Neuronal stem cell (in vitro differentiated cells): ENCODE results near the gene KNSTRN.

Source experiments
- DNase-seq: peaks from one replicate; pipeline ENCODE4 v3.0.0-alpha.2; 2013; ENCODE audit warnings: low spot score
- H2AFZ ChIP-seq: one replicate; pipeline ENCODE4 v1.6.1; 2013; ENCODE audit warnings: mild to moderate bottlenecking, low read length, inconsistent platforms
- H2AK5ac ChIP-seq: 2 replicates; pipeline ENCODE4 v1.6.1; 2013; ENCODE audit warnings: low read depth, mild to moderate bottlenecking, inconsistent platforms, low read length, moderate library complexity, mixed read lengths
- H2BK120ac ChIP-seq: 2 replicates; pipeline ENCODE4 v1.6.1; 2013; ENCODE audit warnings: low read depth, mild to moderate bottlenecking, inconsistent platforms, low read length, moderate library complexity, mixed read lengths
- H2BK12ac ChIP-seq: one replicate; pipeline ENCODE4 v1.6.1; 2013; ENCODE audit warnings: low read length, inconsistent platforms
- H2BK15ac ChIP-seq: 2 replicates; pipeline ENCODE4 v1.6.1; 2013; ENCODE audit warnings: mild to moderate bottlenecking, low read length, inconsistent platforms, mixed read lengths
- H2BK5ac ChIP-seq: one replicate; pipeline ENCODE4 v1.6.1; 2013; ENCODE audit warnings: inconsistent platforms, mild to moderate bottlenecking, low read length, moderate library complexity
- H3K14ac ChIP-seq: one replicate; pipeline ENCODE4 v1.6.1; 2013; ENCODE audit warnings: low read length, inconsistent platforms
- H3K18ac ChIP-seq: 2 replicates; pipeline ENCODE4 v1.6.1; 2013; ENCODE audit warnings: low read length, inconsistent platforms
- H3K23ac ChIP-seq: 2 replicates; pipeline ENCODE4 v1.6.1; 2013; ENCODE audit warnings: low read depth, mild to moderate bottlenecking, mixed read lengths, low read length, inconsistent platforms; ENCODE audit not compliant: poor library complexity
- H3K27ac ChIP-seq: replicated peaks from 3 replicates; pipeline ENCODE4 v1.5.1; 2013; ENCODE audit warnings: low read length, inconsistent platforms
- H3K27me3 ChIP-seq, 3 experiments: 2 replicates each; pipeline ENCODE4 v1.6.1; 2013; ENCODE audit warnings: low read length in 3 of 3, mild to moderate bottlenecking in 2 of 3, inconsistent platforms in 1 of 3, low read depth in 1 of 3, mixed read lengths in 1 of 3, moderate library complexity in 1 of 3; ENCODE audit not compliant: control insufficient read depth in 3 of 3, insufficient read depth in 3 of 3
- H3K36me3 ChIP-seq, 2 donors: replicated peaks in 1 of 2; 2 replicates each; pipeline ENCODE4 v1.6.1; 2013; ENCODE audit warnings: low read length in 2 of 2; ENCODE audit not compliant: control insufficient read depth in 2 of 2, insufficient read depth in 2 of 2
- H3K4ac ChIP-seq: 2 replicates; pipeline ENCODE4 v1.6.1; 2013; ENCODE audit warnings: inconsistent platforms, mild to moderate bottlenecking, low read length, moderate library complexity
- H3K4me1 ChIP-seq, 2 donors: 1 replicate in 1 of 2; 2 replicates in 1 of 2; pipeline ENCODE4 v1.6.1; 2013; ENCODE audit warnings: low read length in 2 of 2, low read depth in 1 of 2; ENCODE audit not compliant: control insufficient read depth in 2 of 2, insufficient read depth in 1 of 2
- H3K4me2 ChIP-seq: one replicate; pipeline ENCODE4 v1.6.1; 2013; ENCODE audit warnings: mild to moderate bottlenecking, low read length, inconsistent platforms; ENCODE audit not compliant: insufficient read depth, poor library complexity, severe bottlenecking
- H3K4me3 ChIP-seq, 2 donors: 2 replicates each; pipeline ENCODE4 v1.5.1; 2013; ENCODE audit warnings: low read length in 2 of 2, mild to moderate bottlenecking in 2 of 2, inconsistent platforms in 1 of 2, moderate library complexity in 1 of 2
- H3K79me1 ChIP-seq: one replicate; pipeline ENCODE4 v1.6.1; 2013; ENCODE audit warnings: low read depth, mild to moderate bottlenecking, inconsistent platforms, low read length, moderate library complexity
- H3K9ac ChIP-seq: one replicate; pipeline ENCODE4 v1.6.1; 2013; ENCODE audit warnings: mild to moderate bottlenecking, low read depth, low read length, inconsistent platforms; ENCODE audit not compliant: poor library complexity
- H3K9me3 ChIP-seq, 2 donors: replicated peaks in 1 of 2; 2 replicates each; pipeline versions ENCODE3 to v1.6.1; 2013; ENCODE audit warnings: low read length in 2 of 2, mild to moderate bottlenecking in 2 of 2, inconsistent platforms in 1 of 2, low read depth in 1 of 2, mixed read lengths in 1 of 2, moderate library complexity in 1 of 2; ENCODE audit not compliant: control insufficient read depth in 2 of 2, insufficient read depth in 1 of 2
- H4K8ac ChIP-seq: one replicate; pipeline ENCODE4 v1.6.1; 2013; ENCODE audit warnings: low read depth, mild to moderate bottlenecking, inconsistent platforms, low read length, moderate library complexity
- H4K91ac ChIP-seq: one replicate; pipeline ENCODE4 v1.6.1; 2013; ENCODE audit warnings: low read length, low read depth, mild to moderate bottlenecking, inconsistent platforms; ENCODE audit not compliant: poor library complexity
- WGBS, 2 donors: extraction: QIAGEN DNeasy Blood & Tissue Kit; methylation state at CpG; one replicate each; pipeline ENCODE4 v1.1.7; 2013; ENCODE audit warnings: missing lambda C conversion rate in 2 of 2, mixed read lengths in 1 of 2; ENCODE audit not compliant: insufficient read length in 2 of 2, insufficient replicate concordance in 1 of 2; ENCODE audit errors: extremely low coverage in 2 of 2; 5-methylcytosine and 5-hydroxymethylcytosine counted together

Gene KNSTRN

DNA sequence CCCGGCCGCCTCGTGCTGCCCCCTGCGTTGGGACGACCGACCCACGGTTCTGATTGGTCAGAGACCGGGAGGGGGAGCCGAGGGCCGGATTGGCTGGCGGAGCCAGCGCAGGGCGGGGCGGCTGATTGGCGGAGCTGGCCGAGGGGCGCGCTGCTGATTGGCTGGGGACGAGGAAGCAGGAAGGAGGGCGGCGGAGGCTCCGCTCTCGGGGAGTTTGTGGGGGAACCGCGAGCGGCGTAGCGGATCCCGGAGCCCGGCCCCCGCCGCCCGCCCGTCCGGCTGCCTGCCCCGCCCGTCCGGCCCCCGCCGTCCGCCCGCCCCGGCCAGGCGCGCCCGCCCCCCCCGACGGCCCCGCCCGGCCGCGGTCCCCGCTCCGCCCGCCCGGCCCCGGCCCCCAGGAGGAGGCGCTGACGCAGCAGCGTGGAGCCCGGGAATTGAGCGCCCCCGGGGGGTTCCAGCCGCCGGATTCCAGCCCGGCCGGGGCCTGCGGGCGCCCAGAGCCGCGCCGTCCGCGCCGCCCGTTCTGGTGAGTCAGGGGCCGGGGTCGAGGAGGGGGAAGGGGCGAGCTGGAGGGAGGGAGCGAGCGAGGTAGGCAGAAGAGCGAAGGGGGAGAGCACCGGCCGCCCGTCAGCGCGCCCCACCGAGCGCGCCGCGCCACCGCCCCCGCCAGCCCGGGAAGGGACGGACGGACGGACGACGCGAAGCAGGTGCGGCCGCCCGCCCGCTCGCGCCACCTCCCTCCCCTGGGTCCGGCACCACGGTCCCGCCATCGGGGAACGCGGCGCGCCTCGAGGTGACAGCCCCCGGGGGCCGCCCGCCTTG is 58.4 kb downstream of the KNSTRN start, which contains the start of gene BAHD1:
BAHD1 (plus strand) TSS at position 211 of the 822 bp plus-strand sequence. CDS start 17,512 bp downstream, outside the sequence.
- peak within 1 kb of the TSS; percentile 40 for H3K27ac ChIP-seq

DNA sequence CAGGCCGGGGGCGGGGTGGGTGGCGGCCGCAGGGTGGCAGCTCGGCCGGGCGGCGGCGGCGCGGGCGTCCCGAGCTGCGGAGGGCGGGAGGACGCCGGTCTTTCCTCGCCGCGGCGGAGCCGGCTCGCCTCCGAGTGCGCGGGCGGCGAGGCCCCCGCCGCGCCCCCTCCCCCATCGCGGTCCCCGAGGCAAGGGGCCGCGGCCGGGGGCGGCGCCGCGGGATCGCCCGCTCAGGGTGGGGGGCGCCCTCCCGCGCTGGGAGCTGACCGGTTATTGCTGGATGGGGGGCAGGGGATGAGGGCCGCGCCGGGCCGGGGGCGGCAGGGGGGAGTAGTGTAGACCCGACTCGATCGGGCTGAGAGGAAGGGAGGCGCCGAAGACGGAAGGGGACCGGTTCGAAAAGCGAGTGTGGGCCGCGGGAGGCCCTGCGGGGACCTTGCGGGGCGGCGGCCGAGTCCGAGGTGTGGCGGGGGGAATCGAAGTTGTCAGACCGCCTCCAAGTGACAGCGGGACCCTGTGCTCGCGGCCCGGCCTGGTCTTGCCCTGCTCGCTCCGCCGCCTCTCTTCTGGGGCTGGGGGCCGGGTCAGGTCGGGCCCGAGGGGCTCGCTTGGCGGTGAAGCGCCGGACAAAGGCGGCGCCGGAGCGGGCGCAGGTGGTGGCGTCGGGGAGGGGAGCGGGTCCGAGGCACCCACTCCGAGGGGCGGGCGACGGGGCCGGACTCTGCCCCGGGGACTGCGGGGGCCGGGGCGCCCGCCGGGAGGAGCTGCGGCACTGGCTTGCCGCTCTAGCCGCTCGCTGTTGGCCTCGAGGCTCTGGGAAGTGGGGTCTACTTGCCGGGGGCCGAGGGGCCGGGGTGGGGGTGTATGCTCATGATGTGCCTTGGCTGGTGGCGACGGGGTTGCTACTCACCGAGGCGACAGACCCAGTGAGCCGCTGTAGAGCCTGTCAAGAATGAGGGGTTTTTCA is 59.3 kb downstream of the KNSTRN start:
- H4K8ac ChIP-seq, result peak overlapping the region; percentile 1
- H3K27ac ChIP-seq, result no peak overlapping the region
- H2BK12ac ChIP-seq, result no peak overlapping the region
- no peak overlapping the region for H2BK120ac ChIP-seq
- H3K14ac ChIP-seq, result peak overlapping the region; percentile 73
- H2AFZ ChIP-seq, result peak overlapping the region; percentile 83
- H2AK5ac ChIP-seq, result peak overlapping the region; percentile 65
- peak overlapping the region; percentile 83 to 92 for H3K4me3 ChIP-seq
- H3K4me2 ChIP-seq, result peak overlapping the region; percentile 82
- no CpG with 5 or more reads among the region's 119 CpGs for WGBS, 2 donors
- peak overlapping the region; percentile 86 for H3K23ac ChIP-seq
- H3K9me3 ChIP-seq, result no peaks in the 10 kb centered on the region
- H3K4ac ChIP-seq, result no peak overlapping the region
- peak overlapping the region; percentile 92 for H3K18ac ChIP-seq
- peak overlapping the region; percentile 98 for H3K9ac ChIP-seq
- peak overlapping the region; percentile 23 for H4K91ac ChIP-seq
- DNase-seq, result no peak
- H2BK5ac ChIP-seq, result peak overlapping the region; percentile 72
- H2BK15ac ChIP-seq, result peak overlapping the region; percentile 54
- peaks cover 3 to 32% (median 25%) of the 10 kb centered on the region in 3 experiments for H3K27me3 ChIP-seq
- H3K4me1 ChIP-seq, result peaks cover 41 to 67% of the 10 kb centered on the region in 2 donors
- H3K79me1 ChIP-seq, result peaks cover 14% of the 10 kb centered on the region
- H3K36me3 ChIP-seq, result peaks cover 0 to 3% of the 10 kb centered on the region in 2 donors

More for the DNA sequence above, 58.4 kb downstream of the KNSTRN start, which contains the start of gene BAHD1:
- H3K27me3 ChIP-seq, result peaks cover 3 to 41% (median 34%) of the 10 kb centered on the region in 3 experiments
- H3K23ac ChIP-seq, result peak within 1 kb of the TSS; percentile 86
- H3K14ac ChIP-seq, result peak within 1 kb of the TSS; percentile 73
- peak within 1 kb of the TSS; percentile 72 for H2BK5ac ChIP-seq
- peak within 1 kb of the TSS; percentile 23 for H4K91ac ChIP-seq
- peak within 1 kb of the TSS; percentile 83 to 92 for H3K4me3 ChIP-seq
- no peaks in the 10 kb centered on the region for H3K36me3 ChIP-seq
- no peak within 1 kb of the TSS for H2BK12ac ChIP-seq
- peak within 1 kb of the TSS; percentile 1 for H4K8ac ChIP-seq
- H3K9me3 ChIP-seq, result no peaks in the 10 kb centered on the region
- peak within 1 kb of the TSS; percentile 92 for H3K18ac ChIP-seq
- WGBS, 2 donors, result no CpG with 5 or more reads among the region's 119 CpGs
- peak within 1 kb of the TSS; percentile 85 for H2AFZ ChIP-seq
- H3K4me1 ChIP-seq, result peaks cover 40 to 69% of the 10 kb centered on the region in 2 donors
- H2BK15ac ChIP-seq, result peak within 1 kb of the TSS; percentile 63
- peak; percentile 89 for DNase-seq
- peak within 1 kb of the TSS; percentile 98 for H3K9ac ChIP-seq
- no peak within 1 kb of the TSS for H2BK120ac ChIP-seq
- H3K4ac ChIP-seq, result no peak within 1 kb of the TSS
- peak within 1 kb of the TSS; percentile 82 for H2AK5ac ChIP-seq
- peaks cover 12% of the 10 kb centered on the region for H3K79me1 ChIP-seq
- peak within 1 kb of the TSS; percentile 100 for H3K4me2 ChIP-seq

DNA sequence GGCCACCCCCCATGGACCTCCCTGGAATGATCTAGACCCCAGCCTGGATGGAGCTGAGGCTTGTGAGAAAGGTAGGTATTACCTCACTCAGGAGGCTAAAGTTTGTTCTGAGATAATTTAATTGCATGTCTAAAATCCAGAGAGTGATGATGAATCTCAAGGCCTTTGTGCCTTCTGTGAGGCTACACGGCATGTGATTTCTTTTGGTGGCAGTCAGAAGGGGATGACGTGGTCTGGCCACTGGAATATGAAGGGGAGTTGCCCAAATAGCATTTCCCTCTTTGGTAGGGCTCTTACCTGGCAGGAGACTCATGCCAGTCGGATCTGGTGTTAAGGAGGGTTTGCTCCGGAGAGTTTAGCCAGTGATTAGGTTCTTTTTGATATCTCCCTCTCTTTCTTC is 60.7 kb downstream of the KNSTRN start:
- Histone ChIP-seq H4K91ac (no peak overlapping the region), H3K4ac (no peak overlapping the region), H3K27ac (no peak overlapping the region), H2BK15ac (no peak overlapping the region), H3K18ac (no peak overlapping the region), H2BK5ac (no peak overlapping the region), H2AK5ac (no peak overlapping the region), H3K79me1 (peaks cover 15% of the 10 kb centered on the region), H2AFZ (no peak overlapping the region), H3K9me3 (no peaks in the 10 kb centered on the region), H3K9ac (no peak overlapping the region), H3K4me3 (peak overlapping the region in 1 of 2 donors; percentile 83), H3K4me1 (peaks cover 29 to 54% of the 10 kb centered on the region in 2 donors), H3K4me2 (no peak overlapping the region), H2BK120ac (no peak overlapping the region), H3K36me3 (peaks cover 0 to 4% of the 10 kb centered on the region in 2 donors), H3K23ac (no peak overlapping the region), H4K8ac (no peak overlapping the region), H3K14ac (no peak overlapping the region), H2BK12ac (no peak overlapping the region), H3K27me3 (peaks cover 0 to 18% (median 11%) of the 10 kb centered on the region in 3 experiments)
- DNase-seq, result no peak
- no CpG with 5 or more reads among the region's 4 CpGs for WGBS, 2 donors
